WTC11 (cell line): ENCODE data around the gene RTCA. TPM values are rescaled to one million over a fixed set of nuclear protein-coding genes. Genes with fewer than 3 reads are reported as not detected.

ENCODE experiments used
- ATAC-seq: fragments of 200-7000 bp; cut with Tn5 transposase; 2 replicates; pipeline ENCODE4 v1.10.0; 2021; ENCODE audit warnings: mild to moderate bottlenecking, moderate library complexity
- CTCF ChIA-PET: fragments of 300-600 bp; sonication (Branson Sonifier 250); formaldehyde crosslinking; loops from one replicate; lab custom pipeline; 2021; ENCODE audit warnings: antibody characterized with exemption; lab: Charles Lee
- POLR2A ChIA-PET: fragments of 350-600 bp; sonication (Branson Sonifier 250); formaldehyde crosslinking; loops from one replicate; lab custom pipeline; 2021; ENCODE audit warnings: antibody characterized with exemption; lab: Charles Lee
- DNase-seq: peaks from one replicate; pipeline ENCODE4 v3.0.0; 2021; ENCODE audit warnings: low spot score
- H3K27ac Mint-ChIP-seq: 2 replicates; pipeline ENCODE4 v1.8.0; 2021; ENCODE audit warnings: mixed read lengths
- H3K27me3 Mint-ChIP-seq: 2 replicates; pipeline ENCODE4 v1.8.0; 2021; ENCODE audit warnings: low read depth, mild to moderate bottlenecking, moderate library complexity, mixed read lengths
- H3K36me3 Mint-ChIP-seq: 2 replicates; pipeline ENCODE4 v1.8.0; 2021; ENCODE audit warnings: mixed read lengths
- H3K4me1 Mint-ChIP-seq: 2 replicates; pipeline ENCODE4 v1.8.0; 2022; ENCODE audit warnings: mixed read lengths
- H3K4me3 Mint-ChIP-seq: 2 replicates; pipeline ENCODE4 v1.8.0; 2021; ENCODE audit warnings: mild to moderate bottlenecking, moderate library complexity, mixed read lengths
- H3K9me3 Mint-ChIP-seq: 2 replicates; pipeline ENCODE4 v1.8.0; 2021; ENCODE audit warnings: mixed read lengths
- CDX4 ChIP-seq: fragments of 250-450 bp; sonication (Bioruptor Pico); IDR thresholded peaks from 2 replicates; pipeline ENCODE4 v1.9.0; 2021; ENCODE audit warnings: moderate library complexity, mild to moderate bottlenecking, inconsistent platforms, borderline replicate concordance
- CTCF ChIP-seq: fragments of 200-600 bp; IDR thresholded peaks from 2 replicates; pipeline ENCODE4 v1.8.0; 2022; ENCODE audit warnings: antibody characterized with exemption
- IRF2 ChIP-seq: sonication (generic); formaldehyde crosslinking; IDR thresholded peaks from 2 replicates; pipeline ENCODE4 v1.8.0; 2022; ENCODE audit warnings: low read depth, missing genetic modification reagents, borderline replicate concordance
- NFYB ChIP-seq: sonication (generic); formaldehyde crosslinking; conservative IDR thresholded peaks from 2 replicates; pipeline ENCODE4 v1.8.0; 2022; ENCODE audit warnings: low read depth, missing genetic modification reagents
- NR1H2 ChIP-seq: sonication (generic); formaldehyde crosslinking; IDR thresholded peaks from 2 replicates; pipeline ENCODE4 v1.9.0; 2021; ENCODE audit warnings: mild to moderate bottlenecking, moderate library complexity, missing genetic modification reagents
- PRDM15 ChIP-seq: sonication (generic); formaldehyde crosslinking; IDR thresholded peaks from 2 replicates; pipeline ENCODE4 v1.8.0; 2022; ENCODE audit warnings: missing genetic modification reagents
- SMAD4 ChIP-seq: sonication (generic); formaldehyde crosslinking; IDR thresholded peaks from 2 replicates; pipeline ENCODE4 v1.8.0; 2022; ENCODE audit warnings: mild to moderate bottlenecking, missing genetic modification reagents
- TEAD4 ChIP-seq: sonication (generic); formaldehyde crosslinking; IDR thresholded peaks from 2 replicates; pipeline ENCODE4 v1.8.0; 2022; ENCODE audit warnings: mild to moderate bottlenecking, missing genetic modification reagents
- TP53 ChIP-seq: sonication (generic); formaldehyde crosslinking; IDR thresholded peaks from 2 replicates; pipeline ENCODE4 v1.8.1; 2023; ENCODE audit warnings: mild to moderate bottlenecking, missing genetic modification reagents
- ZNF121 ChIP-seq: sonication (generic); formaldehyde crosslinking; IDR thresholded peaks from 2 replicates; pipeline ENCODE4 v1.8.0; 2023; ENCODE audit warnings: missing genetic modification reagents
- ZNF532 ChIP-seq: fragments of 250-450 bp; sonication (Bioruptor Pico); IDR thresholded peaks from 2 replicates; pipeline ENCODE4 v1.9.0; 2021; ENCODE audit warnings: mild to moderate bottlenecking, borderline replicate concordance
- ZNF671 ChIP-seq: fragments of 250-450 bp; sonication (Bioruptor Pico); IDR thresholded peaks from 2 replicates; pipeline ENCODE4 v1.8.0; 2021; ENCODE audit warnings: mild to moderate bottlenecking
- total RNA-seq: library from RNA; stranded (reverse); gene quantifications from 3 replicates; pipeline ENCODE4 v1.2.3, GENCODE V29; 2021

RTCA gene
- total RNA-seq, 1 experiment from 2014 or later: 35.7 TPM

GRCh38 chr1:100323419-100324106, 57.5 kb downstream of the RTCA start (continued):
- TF ChIP-seq PRDM15 (CRISPR knock-in tag): no peak
- TF ChIP-seq TP53 (CRISPR knock-in tag): no peak
- TF ChIP-seq NFYB (CRISPR knock-in tag): no peak
- TF ChIP-seq CTCF: no peak
- TF ChIP-seq NR1H2 (CRISPR knock-in tag): no peak
- TF ChIP-seq SMAD4: no peak
- no peak for TF ChIP-seq IRF2 (CRISPR knock-in tag)
- TF ChIP-seq CDX4 (CRISPR knock-in tag): no peak

- H3K4me1 Mint-ChIP-seq: peaks cover 26% of the 10 kb centered on the region
- peak overlapping the region; percentile 28 for H3K4me3 Mint-ChIP-seq
- peaks cover 9% of the 10 kb centered on the region for H3K9me3 Mint-ChIP-seq
- peak overlapping the region; percentile 85 for H3K27ac Mint-ChIP-seq
- ChIA-PET POLR2A (no interaction called here), CTCF (no interaction called here)
- DNase-seq (no peak), ATAC-seq (peak; percentile 88)
- no peaks in the 10 kb centered on the region; the same call in 1 of the 2 replicates for H3K27me3 Mint-ChIP-seq
- 0 out of 2 replicates have a peak, but pooled peaks cover 2% of the 10 kb centered on the region for H3K36me3 Mint-ChIP-seq
- no peak for TF ChIP-seq ZNF532 (CRISPR knock-in tag)
- no peak for TF ChIP-seq ZNF671 (CRISPR knock-in tag)
- 0 out of 2 replicates have a peak, but pooled peaks have one; percentile 39 for TF ChIP-seq ZNF121 (CRISPR knock-in tag)
- no peak for TF ChIP-seq TEAD4 (CRISPR knock-in tag)
These were observed 59.7 kb downstream of the RTCA start for GRCh38 chr1:100325415-100326324.
